H1 (cell line): Measurements from ENCODE around the gene PCID2. TPM values are rescaled to one million over a fixed set of nuclear protein-coding genes. Genes with fewer than 3 reads are reported as not detected.

Experiments
- CTCF ChIA-PET: fragments of 300-600 bp; sonication (Branson Sonifier 250); formaldehyde crosslinking; loops from one replicate; lab custom pipeline; 2021; ENCODE audit not compliant: partially characterized antibody; lab: Charles Lee
- POLR2A ChIA-PET: fragments of 300-600 bp; sonication (Branson Sonifier 250); formaldehyde crosslinking; loops from one replicate; lab custom pipeline; 2021; ENCODE audit warnings: inconsistent platforms; ENCODE audit not compliant: partially characterized antibody; lab: Charles Lee
- DNase-seq, 2 experiments: peaks; one replicate each; pipeline versions ENCODE4 v3.0.0 to v3.0.0-alpha.2; 2010 to 2022; ENCODE audit warnings: low spot score in 2 of 2, low read depth in 1 of 2, mixed read lengths in 1 of 2
- FAIRE-seq: peaks from 2 replicates; lab custom pipeline; 2011; peaks lifted over from hg19 to GRCh38; lab: Jason Lieb, UNC
- H2AFZ ChIP-seq: 2 replicates; pipeline ENCODE4 v1.8.1; 2012; ENCODE audit warnings: low read length, inconsistent platforms
- H2AK5ac ChIP-seq: 2 replicates; pipeline ENCODE4 v1.6.1; 2013; ENCODE audit warnings: low read depth, low read length
- H2BK120ac ChIP-seq: replicated peaks from 2 replicates; pipeline ENCODE3; 2013; ENCODE audit warnings: low read depth, low read length, inconsistent platforms
- H2BK12ac ChIP-seq: 2 replicates; pipeline ENCODE4 v1.6.1; 2013; ENCODE audit warnings: low read depth, low read length
- H2BK15ac ChIP-seq: 2 replicates; pipeline ENCODE4 v1.6.1; 2013; ENCODE audit warnings: low read length
- H2BK20ac ChIP-seq: 2 replicates; pipeline ENCODE4 v1.6.1; 2013; ENCODE audit warnings: low read length
- H2BK5ac ChIP-seq: 2 replicates; pipeline ENCODE4 v1.6.1; 2013; ENCODE audit warnings: low read depth, low read length
- H3K14ac ChIP-seq: 2 replicates; pipeline ENCODE4 v1.6.1; 2013; ENCODE audit warnings: inconsistent platforms; ENCODE audit not compliant: insufficient read length
- H3K18ac ChIP-seq: 2 replicates; pipeline ENCODE4 v1.6.1; 2013; ENCODE audit warnings: low read length; ENCODE audit errors: extremely low read depth
- H3K23ac ChIP-seq: 2 replicates; pipeline ENCODE4 v1.6.1; 2013; ENCODE audit warnings: inconsistent platforms; ENCODE audit not compliant: insufficient read length
- H3K23me2 ChIP-seq: 2 replicates; pipeline ENCODE4 v1.6.1; 2013; ENCODE audit warnings: low read depth, low read length
- H3K27ac ChIP-seq: 2 replicates; pipeline ENCODE4 v1.6.1; 2011; ENCODE audit warnings: low read depth, low read length, inconsistent platforms
- H3K27me3 ChIP-seq, 4 experiments: replicated peaks in 1 of 4; 1 replicate in 1 of 4; 2 replicates in 3 of 4; pipeline versions ENCODE4 v1.6.1 to v1.8.1; 2011 to 2013; ENCODE audit warnings: low read length in 3 of 4, mild to moderate bottlenecking in 3 of 4, inconsistent platforms in 2 of 4, mixed read lengths in 2 of 4, moderate library complexity in 1 of 4; ENCODE audit not compliant: control insufficient read depth in 3 of 4, insufficient read depth in 3 of 4; ENCODE audit errors: extremely low read depth in 1 of 4
- H3K36me3 ChIP-seq, 4 experiments: 2 replicates each; pipeline versions ENCODE4 v1.6.1 to v1.8.1; 2011 to 2013; ENCODE audit warnings: mild to moderate bottlenecking in 4 of 4, low read length in 3 of 4, moderate library complexity in 2 of 4, control low read depth in 1 of 4, inconsistent platforms in 1 of 4; ENCODE audit not compliant: insufficient read depth in 4 of 4, control insufficient read depth in 2 of 4
- H3K4ac ChIP-seq: replicated peaks from 2 replicates; pipeline ENCODE3; 2013; ENCODE audit warnings: low read length, low read depth, mixed read lengths, inconsistent platforms; ENCODE audit not compliant: insufficient read length
- H3K4me1 ChIP-seq, 4 experiments: replicated peaks in 1 of 4; 1 replicate in 1 of 4; 2 replicates in 3 of 4; pipeline versions ENCODE4 v1.6.1 to v1.8.1; 2011 to 2013; ENCODE audit warnings: low read length in 3 of 4, inconsistent platforms in 2 of 4, mixed read lengths in 1 of 4; ENCODE audit not compliant: insufficient read depth in 4 of 4, control insufficient read depth in 3 of 4
- H3K4me2 ChIP-seq, 2 experiments: 2 replicates each; pipeline versions ENCODE4 v1.6.1 to v1.8.1; 2011 to 2013; ENCODE audit warnings: low read depth in 2 of 2, low read length in 2 of 2, control low read depth in 1 of 2, inconsistent platforms in 1 of 2, mild to moderate bottlenecking in 1 of 2; ENCODE audit not compliant: insufficient read depth in 1 of 2
- H3K4me3 ChIP-seq, 4 experiments: fragments of 200-600, 300-600 bp in 1 of 4; sonication (generic), shearing (Covaris generic), sonication (Bioruptor Twin) in 1 of 4; 2 replicates each; pipeline versions ENCODE4 v1.5.1 to v1.8.1; 2011 to 2016; ENCODE audit warnings: low read length in 4 of 4, low read depth in 3 of 4, control low read depth in 2 of 4, inconsistent platforms in 2 of 4, mild to moderate bottlenecking in 2 of 4, mixed read lengths in 1 of 4, moderate library complexity in 1 of 4; ENCODE audit not compliant: insufficient read depth in 2 of 4; ENCODE audit errors: extremely low read depth in 1 of 4
- H3K56ac ChIP-seq: replicated peaks from 2 replicates; pipeline ENCODE3; 2013; ENCODE audit warnings: low read depth, mild to moderate bottlenecking, mixed read lengths, low read length, inconsistent platforms; ENCODE audit not compliant: insufficient read length
- H3K79me1 ChIP-seq: 2 replicates; pipeline ENCODE4 v1.6.1; 2013; ENCODE audit warnings: low read depth, low read length, control low read depth
- H3K79me2 ChIP-seq, 2 experiments: 2 replicates each; pipeline versions ENCODE4 v1.6.1 to v1.8.1; 2012 to 2013; ENCODE audit warnings: low read length in 2 of 2, mild to moderate bottlenecking in 2 of 2, inconsistent platforms in 1 of 2; ENCODE audit not compliant: insufficient read depth in 2 of 2, control insufficient read depth in 1 of 2
- H3K9ac ChIP-seq, 4 experiments: replicated peaks in 1 of 4; 1 replicate in 1 of 4; 2 replicates in 3 of 4; pipeline versions ENCODE4 v1.6.1 to v1.8.1; 2011 to 2013; ENCODE audit warnings: low read depth in 3 of 4, low read length in 3 of 4, control low read depth in 2 of 4, mild to moderate bottlenecking in 2 of 4, moderate library complexity in 2 of 4, inconsistent platforms in 1 of 4; ENCODE audit errors: extremely low read depth in 1 of 4
- H3K9me3 ChIP-seq, 2 experiments: 2 replicates each; pipeline versions ENCODE4 v1.6.1 to v1.8.1; 2012 to 2013; ENCODE audit warnings: mild to moderate bottlenecking in 2 of 2, moderate library complexity in 2 of 2, control low read depth in 1 of 2, inconsistent platforms in 1 of 2, low read depth in 1 of 2, low read length in 1 of 2, mixed read lengths in 1 of 2; ENCODE audit not compliant: insufficient read depth in 2 of 2
- H4K20me1 ChIP-seq, 2 experiments: replicated peaks in 1 of 2; 2 replicates each; pipeline versions ENCODE3 to v1.8.1; 2011 to 2013; ENCODE audit warnings: inconsistent platforms in 2 of 2, low read length in 2 of 2, mild to moderate bottlenecking in 1 of 2; ENCODE audit not compliant: insufficient read depth in 2 of 2, control insufficient read depth in 1 of 2
- H4K5ac ChIP-seq: 2 replicates; pipeline ENCODE4 v1.6.1; 2013; ENCODE audit warnings: low read length, low read depth, mixed read lengths, inconsistent platforms; ENCODE audit not compliant: insufficient read length
- H4K8ac ChIP-seq: 2 replicates; pipeline ENCODE4 v1.8.0; 2013; ENCODE audit warnings: mild to moderate bottlenecking, moderate library complexity, low read length, inconsistent platforms; ENCODE audit not compliant: insufficient read depth; ENCODE audit errors: extremely low read depth
- H4K91ac ChIP-seq: replicated peaks from 2 replicates; pipeline ENCODE3; 2013; ENCODE audit warnings: low read length, mixed read lengths, inconsistent platforms; ENCODE audit not compliant: insufficient read length
- EGR1 ChIP-seq: IDR thresholded peaks from 2 replicates; pipeline ENCODE4 v1.6.1; 2011; ENCODE audit warnings: low read depth, low read length, borderline replicate concordance
- HDAC6 ChIP-seq: IDR thresholded peaks from one replicate; pipeline ENCODE4 v1.7.1; 2012; ENCODE audit warnings: low read depth, mild to moderate bottlenecking, inconsistent platforms, low read length, moderate library complexity
- JUN ChIP-seq: IDR thresholded peaks from 2 replicates; pipeline ENCODE4 v1.6.1; 2011; ENCODE audit warnings: low read depth, mild to moderate bottlenecking, improper control_type of control experiment, low read length
- POLR2A ChIP-seq, 2 experiments: IDR thresholded peaks; 1 replicate in 1 of 2; 2 replicates in 1 of 2; pipeline ENCODE4 v1.6.1; 2011; ENCODE audit warnings: low read depth in 2 of 2, low read length in 2 of 2, mild to moderate bottlenecking in 2 of 2; ENCODE audit errors: control extremely low read depth in 1 of 2
- SAP30 ChIP-seq: fragments of 300-600 bp; sonication (generic); IDR thresholded peaks from 2 replicates; pipeline ENCODE4 v1.7.1; 2012; ENCODE audit warnings: low read length, moderate library complexity, mild to moderate bottlenecking, inconsistent platforms; ENCODE audit not compliant: insufficient read depth, insufficient replicate concordance
- TAF1 ChIP-seq: IDR thresholded peaks from 2 replicates; pipeline ENCODE4 v1.6.1; 2011; ENCODE audit warnings: mild to moderate bottlenecking, low read depth, low read length
- WGBS, 2 experiments: shearing (Covaris generic) in 1 of 2; methylation state at CpG; one replicate each; pipeline versions ENCODE4 v1.1.6 to v1.1.7; 2013 to 2015; ENCODE audit warnings: low lambda C conversion rate in 2 of 2, mixed read lengths in 2 of 2, inconsistent platforms in 1 of 2, low coverage in 1 of 2, missing lambda C conversion rate in 1 of 2; ENCODE audit not compliant: insufficient replicate concordance in 2 of 2, insufficient coverage in 1 of 2, insufficient read length in 1 of 2; ENCODE audit errors: extremely low coverage in 1 of 2, missing lambda C conversion rate in 1 of 2; 5-methylcytosine and 5-hydroxymethylcytosine counted together
- polyA plus RNA-seq, 7 experiments: library from polyadenylated mRNA; depleted of rRNA in 3 of 7; stranded (reverse) in 5 of 7; unstranded in 2 of 7; fragments of >200 nt in 5 of 7; fragments of 200-250 nt in 2 of 7; gene quantifications; 1 replicate in 5 of 7; 2 replicates in 1 of 7; 4 replicates in 1 of 7; pipeline versions ENCODE4 v1.2.1 to v1.2.3, GENCODE V29; 2011 to 2013; ENCODE audit warnings: missing spikeins in 2 of 7, mixed read lengths in 2 of 7
- total RNA-seq: library from RNA; stranded (reverse); fragmentation: NEBNext Ultra II Directional; extraction: Animal tissue kit (Norgen Biotek cat#: 25700); gene quantifications from 2 replicates; pipeline ENCODE4 v1.2.1, GENCODE V29; 2021

Gene PCID2
- total and polyA plus RNA-seq, 2 of the 8 experiments (the other 6 are each of a cell fraction or from before 2014, with no cell fraction given) = 72.4 to 72.8 TPM

- Histone ChIP-seq H3K23ac (no peak overlapping the region), H4K91ac (no peak overlapping the region), H3K4me1 (no peaks in the 10 kb centered on the region; a peak in 2 of 7 replicates), H2BK15ac (no peak overlapping the region), H3K9me3 (no peaks in the 10 kb centered on the region), H3K18ac (no peak overlapping the region), H2BK120ac (no peak overlapping the region), H3K27me3 (no peaks in the 10 kb centered on the region), H3K9ac (no peak overlapping the region), H3K79me1 (peaks cover 24% of the 10 kb centered on the region), H2BK12ac (no peak overlapping the region), H2AFZ (no peak overlapping the region), H3K56ac (no peak overlapping the region), H2BK5ac (no peak overlapping the region), H3K14ac (no peak overlapping the region), H3K4me3 (no peak overlapping the region), H4K8ac (no peak overlapping the region), H3K79me2 (peaks cover 10 to 77% of the 10 kb centered on the region in 2 experiments), H4K20me1 (peaks cover 13 to 28% of the 10 kb centered on the region in 2 experiments), H3K36me3 (peaks cover 28 to 86% (median 36%) of the 10 kb centered on the region in 4 experiments; a peak in 7 of 8 replicates), H3K27ac (no peak overlapping the region), H2AK5ac (no peak overlapping the region), H3K23me2 (no peaks in the 10 kb centered on the region), H3K4ac (no peak overlapping the region), H4K5ac (no peak overlapping the region), H2BK20ac (no peak overlapping the region), H3K4me2 (no peak overlapping the region)
- FAIRE-seq = no peak
- DNase-seq = no peak
- CTCF ChIA-PET = interaction anchor here (0.6 kb wide), 1 partner anchor 38 kb away, joined by 3 read pairs; no protein-coding TSS in a partner anchor
- TF ChIP-seq HDAC6 (no peak), TAF1 (no peak), SAP30 (no peak), POLR2A (IDR thresholded peaks at IDR 0.05; ENCODE audit: control extremely low read depth in 1 of 2, low read depth in 2 of 2, low read length in 2 of 2) (0 out of 3 replicates have a peak, but pooled peaks of 1 of the 2 experiments have one; percentile 28), JUN (no peak), EGR1 (no peak)
- 91% methylated on average over 7 of the region's 7 CpGs; no CpG with 5 or more reads in 1 of the 2 experiments for WGBS, 2 experiments
- POLR2A ChIA-PET = interaction anchor here (1.3 to 1.8 kb wide), 4 partner anchors 10 to 31 kb away, joined by 3 to 4 read pairs (median 4); partner anchors contain the start of gene CUL4A
Measured at GRCh38 chr13:113223070-113223469, 14.6 kb upstream of the PCID2 start.
